ENCODE data around the gene CRYGN.

CRYGN gene

GRCh38 chr7:151389096-151389767, 50.7 kb downstream of the CRYGN start:
- DNase-seq: no peak

GRCh38 chr7:151388430-151388829, 51.5 kb downstream of the CRYGN start:
- DNase-seq: no peak

GRCh38 chr7:151388007-151388297, 52.0 kb downstream of the CRYGN start:
- DNase-seq: no peak

- no peak for DNase-seq
Observed at GRCh38 chr7:151387161-151388006, 52.6 kb downstream of the CRYGN start.

GRCh38 chr7:151386301-151387160, 53.4 kb downstream of the CRYGN start:
- no peak for DNase-seq

GRCh38 chr7:151385626-151386300, 54.2 kb downstream of the CRYGN start:
- DNase-seq: no peak

- DNase-seq: no peak
Observed at GRCh38 chr7:151384776-151385625, 54.9 kb downstream of the CRYGN start.

- no peak for DNase-seq
Observed at GRCh38 chr7:151384352-151384697, 55.6 kb downstream of the CRYGN start.

GRCh38 chr7:151383638-151384351, 56.1 kb downstream of the CRYGN start:
- DNase-seq: no peak

GRCh38 chr7:151382079-151382885, 57.7 kb downstream of the CRYGN start:
- peak; percentile 72 for DNase-seq

- peak; percentile 75 for DNase-seq
Observed at GRCh38 chr7:151381348-151382078, 58.4 kb downstream of the CRYGN start.

GRCh38 chr7:151381098-151381347, 58.9 kb downstream of the CRYGN start:
- DNase-seq: no peak

- DNase-seq: no peak
Observed at GRCh38 chr7:151380199-151381097, 59.5 kb downstream of the CRYGN start.

GRCh38 chr7:151379534-151380198, 60.3 kb downstream of the CRYGN start:
- DNase-seq: no peak

- DNase-seq: no peak
Observed at GRCh38 chr7:151379193-151379520, 60.8 kb downstream of the CRYGN start.

All from CD4-positive, alpha-beta T cell treated with Interleukin-12 subunit alpha and Interleukin-12 subunit beta, for 1 hour (primary cell).